A549 (cell line): ENCODE results near the gene MPPED2. TPM values are rescaled to one million over a fixed set of nuclear protein-coding genes. Genes with fewer than 3 reads are reported as not detected.

Experiments
- ATAC-seq, 2 experiments: fragments of 200-7000 bp in 1 of 2; fragments of >200 bp in 1 of 2; cut with Nextera tagmentation in 1 of 2; cut with Tn5 transposase in 1 of 2; 3 replicates each; pipeline versions ENCODE4 v1.8.0 to v1.9.1; 2018 to 2020; ENCODE audit warnings: mild to moderate bottlenecking in 1 of 2, moderate library complexity in 1 of 2
- CTCF ChIA-PET: fragments of 300-600 bp; sonication (Branson Sonifier 250); formaldehyde crosslinking; extraction: SDS; loops from one replicate; lab custom pipeline; 2021; ENCODE audit warnings: antibody characterized with exemption, inconsistent platforms; lab: Yijun Ruan, JAX
- POLR2A ChIA-PET: fragments of 350-600 bp; formaldehyde crosslinking; extraction: SDS; loops from one replicate; lab custom pipeline; 2021; ENCODE audit warnings: antibody characterized with exemption, inconsistent platforms; lab: Yijun Ruan, JAX
- DNase-seq, 2 experiments: peaks; one replicate each; pipeline versions ENCODE4 v3.0.0 to v3.0.0-alpha.2; 2011 to 2016; ENCODE audit warnings: low read depth in 1 of 2, low spot score in 1 of 2
- FAIRE-seq: peaks from 2 replicates; lab custom pipeline; 2011; peaks lifted over from hg19 to GRCh38; lab: Jason Lieb, UNC
- H3K27ac ChIP-seq, 2 experiments: fragments of >200 bp; sonication (Bioruptor Twin); formaldehyde crosslinking; 3 replicates each; pipeline ENCODE4 v1.5.1; 2016 to 2017
- H3K4me1 ChIP-seq: fragments of >200 bp; sonication (Bioruptor Twin); formaldehyde crosslinking; 3 replicates; pipeline ENCODE4 v1.6.1; 2016
- H3K4me2 ChIP-seq: fragments of >200 bp; sonication (Bioruptor Twin); formaldehyde crosslinking; 3 replicates; pipeline ENCODE4 v1.6.1; 2016
- H3K4me3 ChIP-seq: fragments of >200 bp; sonication (Bioruptor Twin); formaldehyde crosslinking; 3 replicates; pipeline ENCODE4 v1.5.1; 2016
- H3K9me3 ChIP-seq: fragments of >200 bp; sonication (Bioruptor Twin); formaldehyde crosslinking; 3 replicates; pipeline ENCODE4 v1.6.1; 2016
- BHLHE40 ChIP-seq: IDR thresholded peaks from 2 replicates; pipeline ENCODE4 v1.6.1; 2012; ENCODE audit warnings: low read depth, low read length, inconsistent platforms
- CBX2 ChIP-seq: fragments of 200-600 bp; sonication (generic); IDR thresholded peaks from 2 replicates; pipeline ENCODE4 v1.6.1; 2016; ENCODE audit warnings: low read depth, mild to moderate bottlenecking, borderline replicate concordance
- CBX8 ChIP-seq: fragments of 200-600 bp; sonication (generic); IDR thresholded peaks from 2 replicates; pipeline ENCODE4 v1.6.1; 2016
- CHD2 ChIP-seq: fragments of 150-350 bp; IDR thresholded peaks from 2 replicates; pipeline ENCODE4 v1.6.1; 2014; ENCODE audit warnings: low read length; ENCODE audit not compliant: partially characterized antibody
- EHF ChIP-seq: fragments of 250-450 bp; sonication (Bioruptor Pico); IDR thresholded peaks from 2 replicates; pipeline ENCODE4 v1.5.0; 2020; ENCODE audit warnings: mild to moderate bottlenecking
- FOSB ChIP-seq: fragments of 250-450 bp; sonication (Bioruptor Pico); IDR thresholded peaks from 2 replicates; pipeline ENCODE4 v1.5.0; 2020; ENCODE audit warnings: mild to moderate bottlenecking, moderate library complexity
- FOXS1 ChIP-seq: fragments of 250-450 bp; sonication (Bioruptor Pico); IDR thresholded peaks from 2 replicates; pipeline ENCODE4 v1.5.0; 2020; ENCODE audit warnings: mild to moderate bottlenecking, moderate library complexity
- GATA3 ChIP-seq: IDR thresholded peaks from 2 replicates; pipeline ENCODE4 v1.6.1; 2012; ENCODE audit warnings: borderline replicate concordance
- HDAC2 ChIP-seq: fragments of 200-600 bp; sonication (generic); IDR thresholded peaks from 2 replicates; pipeline ENCODE4 v1.6.1; 2016
- HOXB13 ChIP-seq: fragments of 250-450 bp; sonication (Bioruptor Pico); IDR thresholded peaks from 2 replicates; pipeline ENCODE4 v1.5.0; 2020; ENCODE audit warnings: low read depth, mild to moderate bottlenecking, moderate library complexity
- JUN ChIP-seq, 2 experiments: fragments of >200 bp; sonication (Bioruptor Twin); formaldehyde crosslinking; IDR thresholded peaks; 2 replicates in 1 of 2; 3 replicates in 1 of 2; pipeline ENCODE4 v1.6.1; 2016 to 2017
- KDM1A ChIP-seq: fragments of 200-600 bp; sonication (generic); IDR thresholded peaks from 2 replicates; pipeline ENCODE4 v1.6.1; 2016; ENCODE audit warnings: low read depth, mild to moderate bottlenecking
- MYC ChIP-seq: IDR thresholded peaks from 2 replicates; pipeline ENCODE4 v1.6.1; 2012; ENCODE audit warnings: mild to moderate bottlenecking, inconsistent platforms, low read length, improper control_type of control experiment, borderline replicate concordance
- NPAS2 ChIP-seq: fragments of 250-450 bp; sonication (Bioruptor Pico); IDR thresholded peaks from 2 replicates; pipeline ENCODE4 v1.8.0; 2022; ENCODE audit warnings: mild to moderate bottlenecking, moderate library complexity, borderline replicate concordance
- NR3C1 ChIP-seq: fragments of >200 bp; sonication (Bioruptor Twin); formaldehyde crosslinking; IDR thresholded peaks from 3 replicates; pipeline ENCODE4 v1.6.1; 2017
- POLR2A ChIP-seq: IDR thresholded peaks from 2 replicates; pipeline ENCODE4 v1.6.1; 2012; ENCODE audit warnings: mild to moderate bottlenecking, low read length
- RAD21 ChIP-seq, 2 experiments: fragments of >200 bp in 1 of 2; sonication (Bioruptor Twin) in 1 of 2; formaldehyde crosslinking in 1 of 2; IDR thresholded peaks in 1 of 2; conservative IDR thresholded peaks in 1 of 2; 2 replicates in 1 of 2; 3 replicates in 1 of 2; pipeline ENCODE4 v1.6.1; 2012 to 2018; ENCODE audit warnings: inconsistent platforms in 1 of 2
- RARB ChIP-seq: fragments of 250-450 bp; sonication (Bioruptor Pico); IDR thresholded peaks from 2 replicates; pipeline ENCODE4 v1.8.0; 2021; ENCODE audit warnings: mild to moderate bottlenecking, moderate library complexity
- SMC3 ChIP-seq: fragments of >200 bp; sonication (Bioruptor Twin); formaldehyde crosslinking; IDR thresholded peaks from 3 replicates; pipeline ENCODE4 v1.6.1; 2018; ENCODE audit warnings: inconsistent platforms
- TFCP2L1 ChIP-seq: fragments of 250-450 bp; sonication (Bioruptor Pico); IDR thresholded peaks from 2 replicates; pipeline ENCODE4 v1.5.0; 2021; ENCODE audit warnings: mild to moderate bottlenecking
- TP53 ChIP-seq: fragments of 250-450 bp; sonication (Bioruptor Pico); IDR thresholded peaks from 2 replicates; pipeline ENCODE4 v1.5.0; 2021; ENCODE audit warnings: mild to moderate bottlenecking, moderate library complexity
- ZNF302 ChIP-seq: fragments of 250-450 bp; sonication (Bioruptor Pico); IDR thresholded peaks from 2 replicates; pipeline ENCODE4 v1.9.0; 2021; ENCODE audit warnings: inconsistent platforms, mild to moderate bottlenecking, moderate library complexity
- ZSCAN20 ChIP-seq: fragments of 250-450 bp; sonication (Bioruptor Pico); IDR thresholded peaks from 2 replicates; pipeline ENCODE4 v1.8.0; 2022; ENCODE audit warnings: mild to moderate bottlenecking, moderate library complexity
- WGBS: methylation state at CpG from one replicate; pipeline ENCODE4 v1.1.6; 2017; ENCODE audit errors: missing lambda C conversion rate; 5-methylcytosine and 5-hydroxymethylcytosine counted together
- polyA plus RNA-seq, 4 experiments: library from polyadenylated mRNA; depleted of rRNA in 3 of 4; stranded (reverse); fragments of >200 nt; fragmentation: RNase III in 1 of 4; extraction: RNeasy Plus Mini Kit Qiagen cat#74134 plus additional on column Dnase treatment in 1 of 4; gene quantifications; 2 replicates in 3 of 4; 3 replicates in 1 of 4; pipeline ENCODE4 v1.2.3, GENCODE V29; 2011 to 2017
- TF ChIP-seq, protein P1 (sequence below): fragments of 150-350 bp; IDR thresholded peaks from 2 replicates; pipeline ENCODE4 v1.6.1; 2014; ENCODE audit warnings: low read depth, mild to moderate bottlenecking, low read length
- TF ChIP-seq, protein P2 (sequence below): IDR thresholded peaks from 2 replicates; pipeline ENCODE4 v1.6.1; 2012
- TF ChIP-seq, protein P3 (sequence below): fragments of >200 bp; sonication (Bioruptor Twin); formaldehyde crosslinking; IDR thresholded peaks from 3 replicates; pipeline ENCODE4 v1.6.1; 2016
- TF ChIP-seq, protein P4 (sequence below): fragments of 250-450 bp; sonication (Bioruptor Pico); IDR thresholded peaks from 2 replicates; pipeline ENCODE4 v1.5.0; 2020; ENCODE audit warnings: low read depth, mild to moderate bottlenecking, moderate library complexity
- TF ChIP-seq, protein P5 (sequence below): fragments of 250-450 bp; sonication (Bioruptor Pico); IDR thresholded peaks from 2 replicates; pipeline ENCODE4 v1.5.0; 2021; ENCODE audit warnings: mild to moderate bottlenecking, moderate library complexity, borderline replicate concordance
- TF ChIP-seq, protein P6 (sequence below): fragments of 450-650 bp; IDR thresholded peaks from 2 replicates; pipeline ENCODE4 v1.6.1; 2014; ENCODE audit warnings: antibody characterized with exemption

MPPED2 gene
- polyA plus RNA-seq, 2 of the 4 experiments (the other 2 are of a cell fraction), result not detected

DNA sequence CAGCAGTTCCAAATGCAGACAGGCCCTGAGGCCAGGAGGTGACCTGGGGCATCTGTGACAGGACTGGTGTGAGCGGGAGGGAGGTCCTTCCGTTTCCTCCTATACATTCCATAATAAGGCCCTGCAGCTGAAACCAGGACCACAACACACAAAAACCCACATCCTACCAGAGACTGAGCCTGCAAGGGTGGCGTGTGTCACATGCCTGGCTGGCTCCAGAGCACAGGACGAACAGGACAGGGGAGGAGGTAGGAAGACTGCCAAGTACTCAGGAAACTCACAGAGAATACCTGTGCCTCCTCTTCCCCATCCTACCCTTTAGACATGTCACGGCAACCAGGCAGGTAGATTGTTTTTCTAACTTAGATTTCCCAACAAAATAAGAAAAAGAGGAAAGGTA lies 159.4 kb downstream of the MPPED2 start:
- H3K4me1 ChIP-seq, result no peaks in the 10 kb centered on the region
- no peak for TF ChIP-seq NPAS2
- no peak for TF ChIP-seq MYC
- TF ChIP-seq JUN (IDR thresholded peaks at IDR 0.05), result no peak
- TF ChIP-seq, all 56 proteins: peak for 0
- 10% methylated on average over 5 of the region's 5 CpGs for WGBS
- DNase-seq (no peak), ATAC-seq (no peak), FAIRE-seq (no peak)
- POLR2A ChIA-PET, result no interaction called here
- no peaks in the 10 kb centered on the region for H3K9me3 ChIP-seq
- no peak overlapping the region for H3K4me2 ChIP-seq
- no peak overlapping the region for H3K4me3 ChIP-seq
- H3K27ac ChIP-seq, result no peak overlapping the region
- CTCF ChIA-PET, result no interaction called here

DNA sequence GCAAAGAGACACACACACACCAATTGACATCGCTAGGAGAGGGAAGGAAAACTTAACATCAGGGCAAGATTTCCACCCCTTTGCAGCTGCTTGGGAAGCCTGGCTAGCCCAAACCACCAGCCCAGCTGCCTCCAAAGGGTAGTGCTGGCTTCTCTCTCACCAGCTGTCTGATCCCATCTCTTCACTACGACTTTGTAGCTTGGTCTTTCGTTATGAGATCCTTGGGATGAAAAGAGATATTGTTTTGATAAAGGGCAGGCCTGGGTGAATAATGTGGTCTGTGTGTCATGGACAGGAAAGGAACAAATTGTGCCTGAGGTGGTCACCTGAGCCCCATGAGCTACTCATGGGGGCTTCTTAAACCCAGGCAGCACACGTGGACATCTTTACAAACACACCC lies 161.3 kb downstream of the MPPED2 start:
- H3K4me2 ChIP-seq, result no peak overlapping the region
- TF ChIP-seq CBX2 (no peak), TP53 (CRISPR knock-in tag) (no peak), RAD21 (conservative IDR thresholded peaks at IDR 0.05 in 1 of 2, IDR thresholded peaks at IDR 0.05 in 1 of 2) (no peak), NR3C1 (no peak), HDAC2 (no peak), POLR2A (no peak), GATA3 (no peak), KDM1A (no peak), RARB (CRISPR knock-in tag) (no peak), FOXS1 (no peak)
- TF ChIP-seq, protein P1, sequence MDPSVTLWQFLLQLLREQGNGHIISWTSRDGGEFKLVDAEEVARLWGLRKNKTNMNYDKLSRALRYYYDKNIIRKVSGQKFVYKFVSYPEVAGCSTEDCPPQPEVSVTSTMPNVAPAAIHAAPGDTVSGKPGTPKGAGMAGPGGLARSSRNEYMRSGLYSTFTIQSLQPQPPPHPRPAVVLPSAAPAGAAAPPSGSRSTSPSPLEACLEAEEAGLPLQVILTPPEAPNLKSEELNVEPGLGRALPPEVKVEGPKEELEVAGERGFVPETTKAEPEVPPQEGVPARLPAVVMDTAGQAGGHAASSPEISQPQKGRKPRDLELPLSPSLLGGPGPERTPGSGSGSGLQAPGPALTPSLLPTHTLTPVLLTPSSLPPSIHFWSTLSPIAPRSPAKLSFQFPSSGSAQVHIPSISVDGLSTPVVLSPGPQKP, result no peak
- TF ChIP-seq, protein P2, sequence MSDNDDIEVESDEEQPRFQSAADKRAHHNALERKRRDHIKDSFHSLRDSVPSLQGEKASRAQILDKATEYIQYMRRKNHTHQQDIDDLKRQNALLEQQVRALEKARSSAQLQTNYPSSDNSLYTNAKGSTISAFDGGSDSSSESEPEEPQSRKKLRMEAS, result no peak
- TF ChIP-seq, protein P3, sequence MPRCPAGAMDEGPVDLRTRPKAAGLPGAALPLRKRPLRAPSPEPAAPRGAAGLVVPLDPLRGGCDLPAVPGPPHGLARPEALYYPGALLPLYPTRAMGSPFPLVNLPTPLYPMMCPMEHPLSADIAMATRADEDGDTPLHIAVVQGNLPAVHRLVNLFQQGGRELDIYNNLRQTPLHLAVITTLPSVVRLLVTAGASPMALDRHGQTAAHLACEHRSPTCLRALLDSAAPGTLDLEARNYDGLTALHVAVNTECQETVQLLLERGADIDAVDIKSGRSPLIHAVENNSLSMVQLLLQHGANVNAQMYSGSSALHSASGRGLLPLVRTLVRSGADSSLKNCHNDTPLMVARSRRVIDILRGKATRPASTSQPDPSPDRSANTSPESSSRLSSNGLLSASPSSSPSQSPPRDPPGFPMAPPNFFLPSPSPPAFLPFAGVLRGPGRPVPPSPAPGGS, result no peak
- TF ChIP-seq, protein P4, sequence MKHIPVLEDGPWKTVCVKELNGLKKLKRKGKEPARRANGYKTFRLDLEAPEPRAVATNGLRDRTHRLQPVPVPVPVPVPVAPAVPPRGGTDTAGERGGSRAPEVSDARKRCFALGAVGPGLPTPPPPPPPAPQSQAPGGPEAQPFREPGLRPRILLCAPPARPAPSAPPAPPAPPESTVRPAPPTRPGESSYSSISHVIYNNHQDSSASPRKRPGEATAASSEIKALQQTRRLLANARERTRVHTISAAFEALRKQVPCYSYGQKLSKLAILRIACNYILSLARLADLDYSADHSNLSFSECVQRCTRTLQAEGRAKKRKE (CRISPR knock-in tag), result no peak
- TF ChIP-seq, all 56 proteins: peak for 0
- no peak for ATAC-seq
- H3K4me3 ChIP-seq, result no peak overlapping the region
- DNase-seq, result no peak
- H3K9me3 ChIP-seq, result no peaks in the 10 kb centered on the region
- 2% methylated on average over 4 of the region's 4 CpGs for WGBS
- no peaks in the 10 kb centered on the region for H3K4me1 ChIP-seq
- no peak overlapping the region for H3K27ac ChIP-seq
- ChIA-PET CTCF (no interaction called here), POLR2A (no interaction called here)
- FAIRE-seq, result no peak

DNA sequence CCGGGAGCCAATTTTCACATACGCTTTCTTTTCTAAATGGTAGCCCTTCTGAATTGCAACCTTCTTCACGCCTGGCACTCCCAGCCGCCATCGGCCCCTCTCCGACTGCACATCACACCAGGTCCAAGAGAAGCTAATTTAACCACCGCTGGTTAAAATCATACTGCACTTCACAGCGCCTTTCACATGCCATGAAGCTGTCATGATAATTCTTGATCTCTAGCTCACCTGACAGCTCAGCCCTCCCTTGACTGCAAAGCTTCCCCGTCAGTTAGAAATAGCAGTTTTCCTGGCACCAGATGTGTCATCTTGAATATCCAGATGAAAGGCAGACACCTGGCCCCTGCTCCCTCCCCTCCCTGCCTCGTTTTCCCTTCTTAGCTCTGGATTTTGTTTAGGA lies 161.8 kb downstream of the MPPED2 start:
- no peaks in the 10 kb centered on the region for H3K4me1 ChIP-seq
- ATAC-seq (no peak), FAIRE-seq (no peak), DNase-seq (no peak)
- ChIA-PET CTCF (interaction anchor here (1.6 kb wide), 1 partner anchor 12 kb away, joined by 5 read pairs; no protein-coding TSS in a partner anchor), POLR2A (no interaction called here)
- H3K27ac ChIP-seq, result no peak overlapping the region
- no peak overlapping the region for H3K4me2 ChIP-seq
- WGBS, result 24% methylated on average over 10 of the region's 10 CpGs
- H3K4me3 ChIP-seq, result no peak overlapping the region
- H3K9me3 ChIP-seq, result no peaks in the 10 kb centered on the region
- TF ChIP-seq FOSB (CRISPR knock-in tag) (no peak), SMC3 (no peak), ZSCAN20 (CRISPR knock-in tag) (no peak), HDAC2 (no peak), ZNF302 (no peak), KDM1A (no peak), CHD2 (no peak), EHF (no peak), TFCP2L1 (no peak), HOXB13 (no peak), BHLHE40 (no peak), CBX8 (no peak)
- TF ChIP-seq, protein P2, result no peak
- TF ChIP-seq, protein P5, sequence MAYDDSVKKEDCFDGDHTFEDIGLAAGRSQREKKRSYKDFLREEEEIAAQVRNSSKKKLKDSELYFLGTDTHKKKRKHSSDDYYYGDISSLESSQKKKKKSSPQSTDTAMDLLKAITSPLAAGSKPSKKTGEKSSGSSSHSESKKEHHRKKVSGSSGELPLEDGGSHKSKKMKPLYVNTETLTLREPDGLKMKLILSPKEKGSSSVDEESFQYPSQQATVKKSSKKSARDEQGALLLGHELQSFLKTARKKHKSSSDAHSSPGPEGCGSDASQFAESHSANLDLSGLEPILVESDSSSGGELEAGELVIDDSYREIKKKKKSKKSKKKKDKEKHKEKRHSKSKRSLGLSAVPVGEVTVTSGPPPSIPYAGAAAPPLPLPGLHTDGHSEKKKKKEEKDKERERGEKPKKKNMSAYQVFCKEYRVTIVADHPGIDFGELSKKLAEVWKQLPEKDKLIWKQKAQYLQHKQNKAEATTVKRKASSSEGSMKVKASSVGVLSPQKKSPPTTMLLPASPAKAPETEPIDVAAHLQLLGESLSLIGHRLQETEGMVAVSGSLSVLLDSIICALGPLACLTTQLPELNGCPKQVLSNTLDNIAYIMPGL (CRISPR knock-in tag), result no peak
- TF ChIP-seq, protein P3, result no peak
- TF ChIP-seq, protein P6, sequence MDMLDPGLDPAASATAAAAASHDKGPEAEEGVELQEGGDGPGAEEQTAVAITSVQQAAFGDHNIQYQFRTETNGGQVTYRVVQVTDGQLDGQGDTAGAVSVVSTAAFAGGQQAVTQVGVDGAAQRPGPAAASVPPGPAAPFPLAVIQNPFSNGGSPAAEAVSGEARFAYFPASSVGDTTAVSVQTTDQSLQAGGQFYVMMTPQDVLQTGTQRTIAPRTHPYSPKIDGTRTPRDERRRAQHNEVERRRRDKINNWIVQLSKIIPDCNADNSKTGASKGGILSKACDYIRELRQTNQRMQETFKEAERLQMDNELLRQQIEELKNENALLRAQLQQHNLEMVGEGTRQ, result no peak
